WI38 (cell line): Measurements from ENCODE around the gene SLCO4A1.
"Not testable (repeated sequence)": the region's sequence is repeated elsewhere in the genome, so short reads cannot be mapped to it uniquely, and the experiment has no call there.

Source experiments
- H3K4me3 ChIP-seq: 2 replicates; pipeline ENCODE4 v1.5.1; 2011; ENCODE audit warnings: low read depth, mild to moderate bottlenecking, control low read depth, low read length
- TF ChIP-seq, protein P1 (sequence below): IDR thresholded peaks from 2 replicates; pipeline ENCODE4 v1.5.1; 2012; ENCODE audit warnings: low read depth, mild to moderate bottlenecking, control low read depth, low read length

SLCO4A1 gene

DNA sequence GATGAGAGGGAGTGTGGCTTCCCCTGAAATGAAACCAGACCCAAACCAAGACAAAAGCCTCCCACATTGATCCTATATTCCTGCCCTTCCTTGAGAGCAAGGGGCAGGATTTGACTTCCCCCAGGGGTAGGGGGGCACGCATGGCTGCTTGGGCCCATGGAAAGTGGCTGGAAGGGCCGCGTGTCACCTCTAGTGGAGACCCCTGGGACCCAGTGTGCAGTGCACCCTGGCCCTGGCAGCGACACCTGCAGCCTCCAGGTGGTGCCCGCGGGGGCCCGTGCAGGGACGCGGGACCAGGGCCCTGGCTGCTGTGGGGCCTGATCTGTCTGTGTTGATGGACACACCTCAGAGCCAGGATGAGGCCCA, 18.0 kb upstream of the SLCO4A1 start:
- H3K4me3 ChIP-seq: no peak overlapping the region
- TF ChIP-seq, protein P1, sequence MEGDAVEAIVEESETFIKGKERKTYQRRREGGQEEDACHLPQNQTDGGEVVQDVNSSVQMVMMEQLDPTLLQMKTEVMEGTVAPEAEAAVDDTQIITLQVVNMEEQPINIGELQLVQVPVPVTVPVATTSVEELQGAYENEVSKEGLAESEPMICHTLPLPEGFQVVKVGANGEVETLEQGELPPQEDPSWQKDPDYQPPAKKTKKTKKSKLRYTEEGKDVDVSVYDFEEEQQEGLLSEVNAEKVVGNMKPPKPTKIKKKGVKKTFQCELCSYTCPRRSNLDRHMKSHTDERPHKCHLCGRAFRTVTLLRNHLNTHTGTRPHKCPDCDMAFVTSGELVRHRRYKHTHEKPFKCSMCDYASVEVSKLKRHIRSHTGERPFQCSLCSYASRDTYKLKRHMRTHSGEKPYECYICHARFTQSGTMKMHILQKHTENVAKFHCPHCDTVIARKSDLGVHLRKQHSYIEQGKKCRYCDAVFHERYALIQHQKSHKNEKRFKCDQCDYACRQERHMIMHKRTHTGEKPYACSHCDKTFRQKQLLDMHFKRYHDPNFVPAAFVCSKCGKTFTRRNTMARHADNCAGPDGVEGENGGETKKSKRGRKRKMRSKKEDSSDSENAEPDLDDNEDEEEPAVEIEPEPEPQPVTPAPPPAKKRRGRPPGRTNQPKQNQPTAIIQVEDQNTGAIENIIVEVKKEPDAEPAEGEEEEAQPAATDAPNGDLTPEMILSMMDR: no peak

DNA sequence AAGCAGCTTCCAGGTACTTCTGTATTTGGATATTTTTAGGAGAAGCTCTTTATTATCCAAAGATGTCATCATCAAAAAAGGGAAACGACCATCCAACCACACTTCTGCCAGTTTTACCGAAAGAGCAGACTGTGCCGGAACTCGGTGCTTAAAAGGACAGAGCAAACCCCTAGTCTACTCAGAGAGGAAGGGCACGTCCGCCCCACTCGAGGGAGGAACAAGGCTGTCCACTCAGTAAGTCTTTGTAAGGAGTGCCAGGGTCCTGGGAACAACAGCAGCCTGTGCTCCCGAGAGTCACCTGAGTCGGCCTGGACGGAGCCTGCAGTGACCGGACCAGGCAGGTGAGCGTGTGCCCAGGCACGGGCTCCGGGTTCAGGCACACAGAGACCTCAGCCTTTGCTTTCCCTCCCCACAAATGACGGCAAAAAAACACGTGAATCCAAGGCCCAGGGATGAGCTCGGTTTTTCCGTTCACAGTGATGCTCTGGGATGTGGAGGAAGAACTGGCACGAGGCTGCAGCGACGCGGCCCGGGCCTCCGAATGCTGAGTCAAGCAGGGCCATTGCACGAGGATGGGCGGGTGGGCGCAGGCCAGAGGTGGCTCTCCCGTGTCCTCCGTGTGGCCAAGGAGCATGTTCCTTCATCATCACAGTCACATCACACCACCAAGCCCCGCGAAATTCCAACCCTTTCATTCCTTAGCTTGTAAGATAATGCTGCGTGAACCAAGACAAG, 17.4 kb upstream of the SLCO4A1 start:
- H3K4me3 ChIP-seq: no peak overlapping the region
- TF ChIP-seq, protein P1: no peak

DNA sequence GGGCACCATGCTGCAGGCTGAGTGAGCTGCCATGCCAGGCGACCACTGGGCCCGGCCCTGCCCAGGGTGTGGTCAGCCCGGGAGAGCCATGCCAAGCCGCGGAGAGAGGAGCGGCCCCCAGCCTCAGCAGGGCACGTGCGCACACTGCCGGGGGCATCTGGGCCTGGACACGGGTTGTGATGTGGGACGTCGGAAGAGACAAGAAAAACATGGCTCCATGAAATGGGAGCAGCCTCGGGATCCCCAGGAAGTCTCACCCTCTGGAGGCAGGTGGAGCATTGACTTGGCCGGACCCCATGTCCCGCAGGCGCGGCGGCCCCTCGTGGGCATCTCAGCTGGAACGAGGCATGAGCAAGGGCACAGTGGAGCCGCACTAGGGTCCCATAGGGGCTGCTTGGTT, 16.8 kb upstream of the SLCO4A1 start:
- TF ChIP-seq, protein P1: no peak
- H3K4me3 ChIP-seq: no peak overlapping the region

DNA sequence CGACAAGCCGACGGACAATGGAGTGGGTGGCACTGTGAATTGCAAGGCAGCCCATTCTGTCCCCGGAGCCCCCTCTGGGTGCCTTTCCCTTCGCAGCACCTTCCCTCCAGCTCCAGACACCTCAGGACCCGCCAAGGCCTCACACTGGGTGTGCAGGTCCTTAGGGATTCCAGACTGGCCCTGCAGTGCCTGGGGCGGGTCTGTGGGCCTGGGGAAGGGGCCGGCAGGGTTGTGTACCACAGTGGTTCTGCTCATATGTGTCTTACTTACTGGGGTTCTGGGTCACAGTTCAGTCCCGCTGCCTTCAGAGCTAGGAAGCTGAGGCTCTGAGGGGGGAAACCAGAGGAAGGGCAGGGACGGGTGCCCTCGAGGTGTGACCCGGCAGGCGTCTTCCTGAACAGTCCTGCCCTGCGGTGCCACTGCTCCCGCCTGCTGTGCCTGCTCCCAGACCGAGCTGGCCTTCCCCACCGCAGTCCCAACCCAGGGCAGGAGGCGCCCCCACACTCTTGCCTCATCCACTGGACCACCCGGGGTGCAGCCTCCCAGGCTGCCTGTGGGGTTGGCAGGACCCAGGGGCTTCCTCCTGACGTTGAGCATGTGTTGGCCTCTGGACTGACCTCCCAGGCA, 16.3 kb upstream of the SLCO4A1 start:
- TF ChIP-seq, protein P1: no peak
- no peak overlapping the region for H3K4me3 ChIP-seq

DNA sequence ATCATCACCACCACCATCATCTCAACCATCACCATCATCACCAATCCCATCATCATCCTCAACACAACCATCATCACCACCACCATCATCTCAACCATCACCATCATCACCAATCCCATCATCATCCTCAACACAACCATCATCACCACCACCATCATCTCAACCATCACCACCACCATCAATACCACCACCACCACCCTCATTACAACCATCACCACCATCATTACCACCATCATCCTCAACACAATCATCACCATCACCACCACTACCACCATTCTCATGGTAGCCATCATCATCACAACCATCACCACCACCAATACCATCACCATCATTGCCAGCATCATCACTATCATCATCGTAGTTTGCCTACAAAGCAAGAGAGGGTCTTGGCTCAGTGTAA, 14.9 kb upstream of the SLCO4A1 start:
- not testable (repeated sequence) for H3K4me3 ChIP-seq

DNA sequence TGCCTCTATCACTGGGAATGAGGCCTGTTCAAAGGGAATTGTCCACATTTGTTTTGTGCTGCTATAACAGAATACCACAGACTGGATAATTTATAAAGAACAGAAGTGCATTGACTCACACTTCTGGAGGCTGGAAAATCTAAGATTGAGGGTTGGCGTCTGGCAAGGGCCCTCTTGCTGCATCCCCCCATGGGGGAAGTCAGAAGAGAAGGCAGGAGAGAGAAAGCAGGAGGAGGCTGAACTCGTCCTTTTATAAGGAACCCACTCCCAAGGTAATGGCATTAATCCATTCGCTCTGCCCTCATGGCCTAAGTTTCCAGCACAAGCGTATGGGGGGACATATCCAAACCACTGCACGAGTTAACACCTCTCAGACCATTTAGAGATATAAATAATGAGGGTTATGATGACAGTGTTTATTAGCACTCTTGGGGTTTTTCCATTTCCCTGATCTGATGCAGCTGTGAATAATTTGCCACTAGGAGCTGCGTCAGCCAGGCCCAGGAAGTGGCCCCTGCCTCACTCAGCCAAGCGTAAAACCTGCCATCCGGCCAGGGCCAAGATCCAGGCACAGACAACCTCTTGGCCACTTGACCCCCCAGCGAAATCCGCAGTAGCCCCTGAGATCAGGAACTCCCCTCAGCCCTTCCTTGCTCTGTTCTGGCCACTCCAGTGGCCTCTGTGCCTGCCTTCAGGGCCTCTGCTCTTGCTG, 14.2 kb upstream of the SLCO4A1 start:
- no peak overlapping the region for H3K4me3 ChIP-seq
- TF ChIP-seq, protein P1: no peak

DNA sequence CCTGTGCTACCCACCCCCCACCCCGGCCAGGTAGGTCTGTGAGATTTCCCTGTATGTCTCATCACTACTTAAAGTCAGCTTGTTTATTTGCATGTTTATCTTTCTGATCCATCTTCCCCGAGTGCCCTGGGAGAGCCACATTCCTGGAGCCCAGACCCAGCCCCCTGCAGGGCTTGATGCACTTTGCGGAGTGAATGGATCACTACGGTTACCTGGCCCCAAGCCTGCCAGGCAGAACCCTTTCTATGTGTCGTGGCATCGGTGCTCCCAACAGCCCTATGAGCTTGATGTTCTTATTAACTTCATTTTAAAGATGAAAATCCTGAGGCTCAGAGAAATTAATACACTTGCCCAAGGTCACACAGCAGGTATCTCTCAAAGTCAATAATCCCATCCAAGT, 13.6 kb upstream of the SLCO4A1 start:
- no peak overlapping the region for H3K4me3 ChIP-seq
- TF ChIP-seq, protein P1: no peak
